Stimulated activated CD4-positive, alpha-beta T cell treated with anti-CD3 and anti-CD28 coated beads, Interleukin-1b, Interleukin-23, amount 100 ng/mL, for 24 hours (primary cell): ENCODE results near the gene SCIMP.
"Not testable (repeated sequence)": the region's sequence is repeated elsewhere in the genome, so short reads cannot be mapped to it uniquely, and the experiment has no call there.

Experiments used
- DNase-seq, 4 experiments: peaks; one replicate each; pipeline ENCODE4 v3.0.0-alpha.2; 2020; ENCODE audit warnings: low read depth in 4 of 4, low spot score in 1 of 4

Gene SCIMP

DNA sequence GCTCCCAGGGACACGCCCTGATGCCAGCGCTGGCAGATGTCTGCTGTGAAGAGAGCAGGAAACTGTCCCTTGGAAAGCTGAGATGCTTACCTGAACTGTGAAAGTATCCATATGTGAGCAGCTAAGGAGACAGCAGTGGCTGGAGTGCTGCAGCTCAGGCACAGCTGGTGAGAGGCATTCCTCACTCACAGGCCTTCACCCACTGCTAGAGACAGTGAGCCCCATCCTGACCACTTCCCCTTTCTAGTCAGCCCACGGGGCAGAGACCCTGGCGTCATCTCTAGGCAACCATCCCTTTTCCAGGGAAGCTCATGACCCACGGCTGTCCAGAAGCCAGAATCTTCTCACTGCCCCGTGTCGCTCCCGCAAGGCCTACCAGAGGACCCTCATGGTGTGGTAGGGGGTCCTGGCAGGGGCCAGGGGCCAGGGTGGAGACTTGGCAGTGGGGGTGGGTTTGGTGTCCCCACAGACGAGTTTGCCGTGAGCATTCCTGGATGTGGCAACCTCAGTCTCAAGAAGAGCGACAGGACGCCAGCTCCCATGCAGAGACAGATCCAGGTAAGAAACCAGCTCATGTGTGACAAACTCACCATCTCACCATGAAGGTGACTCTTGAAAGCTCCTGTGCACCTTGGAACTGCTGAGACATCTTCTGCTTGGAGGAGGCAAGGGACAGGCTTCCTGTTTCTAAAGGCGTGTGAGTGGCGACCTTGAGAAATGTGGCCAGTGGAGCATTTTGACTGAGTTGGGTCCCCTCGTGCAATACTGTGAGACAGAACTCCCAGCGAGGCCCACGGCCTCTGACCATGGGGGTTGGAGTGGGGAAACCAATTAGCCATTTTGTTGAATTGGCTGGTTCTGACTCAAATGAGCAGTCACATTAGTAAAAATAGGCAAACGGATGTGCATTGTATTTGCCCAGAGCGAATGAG, at the start of gene SCIMP:
SCIMP (minus strand) TSS at position 216 of the 932 bp plus-strand sequence; CDS start at position 111, 105 bp downstream.
- no peak for DNase-seq

DNA sequence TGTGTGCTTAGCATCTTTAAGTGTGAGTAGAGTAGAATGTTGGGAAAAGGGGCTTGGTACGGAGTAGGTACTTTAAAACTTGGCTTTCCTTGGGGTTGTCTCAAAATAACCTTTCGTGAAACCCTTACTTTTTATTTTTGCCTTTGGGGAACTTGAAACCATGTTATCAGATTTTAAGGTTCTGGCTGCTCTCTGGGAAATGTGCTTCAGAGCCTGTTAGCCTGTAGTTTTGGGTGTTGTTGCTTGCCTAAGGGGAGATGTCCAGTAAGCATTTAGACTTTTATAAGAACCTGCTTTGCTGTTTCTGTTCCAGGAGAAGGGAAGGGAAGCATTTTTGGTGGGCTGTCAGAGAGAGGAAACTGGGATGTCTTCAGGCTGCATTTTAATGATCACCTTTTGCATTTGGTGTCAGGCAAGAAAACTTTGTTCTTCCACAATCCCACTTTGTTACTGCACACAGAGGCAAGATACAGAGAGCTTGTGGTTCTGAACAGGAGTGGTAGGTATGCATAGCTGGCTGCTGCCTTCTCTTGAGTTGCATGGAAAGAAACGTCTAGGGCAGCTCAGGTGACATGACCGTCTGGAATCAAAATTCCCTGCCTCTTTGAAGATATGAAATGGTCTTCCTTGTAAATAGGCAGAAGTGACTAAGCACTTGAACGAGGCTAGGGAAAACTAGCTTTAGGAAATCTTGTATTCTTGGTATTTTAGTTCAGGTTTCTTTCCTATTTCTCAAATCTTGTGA, 49.1 kb upstream of the SCIMP start:
- no peak for DNase-seq

DNA sequence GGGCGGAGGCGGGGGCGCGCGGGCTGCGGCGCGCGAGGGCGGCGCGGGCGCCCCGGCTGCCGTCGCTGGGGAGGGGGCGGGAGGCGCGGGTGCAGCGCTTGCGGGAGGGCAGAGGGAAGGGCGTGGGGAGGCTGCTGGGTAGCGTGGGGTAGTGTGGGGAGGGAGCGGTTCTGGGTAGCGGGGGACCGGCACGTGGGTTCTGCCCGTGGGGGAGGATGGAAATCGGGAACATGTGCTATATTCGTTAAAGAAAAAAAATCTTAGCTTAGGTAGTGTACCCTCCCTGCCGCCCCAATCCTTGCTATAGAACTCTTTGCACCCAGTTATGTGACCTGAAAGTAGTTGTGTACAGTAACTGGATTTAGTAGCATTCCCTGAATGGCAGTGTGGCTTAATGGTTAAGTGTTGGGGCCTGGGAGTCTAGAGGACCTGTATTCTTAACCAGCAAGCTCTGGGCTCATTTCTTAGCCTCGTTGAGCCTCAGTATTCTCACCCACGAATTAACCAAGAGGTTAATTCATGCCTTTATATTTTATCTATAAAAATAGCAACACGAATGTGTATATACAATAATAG, 48.1 kb upstream of the SCIMP start:
- peak in 3 of 4 experiments; percentile 21 to 31 (median 24) for DNase-seq

DNA sequence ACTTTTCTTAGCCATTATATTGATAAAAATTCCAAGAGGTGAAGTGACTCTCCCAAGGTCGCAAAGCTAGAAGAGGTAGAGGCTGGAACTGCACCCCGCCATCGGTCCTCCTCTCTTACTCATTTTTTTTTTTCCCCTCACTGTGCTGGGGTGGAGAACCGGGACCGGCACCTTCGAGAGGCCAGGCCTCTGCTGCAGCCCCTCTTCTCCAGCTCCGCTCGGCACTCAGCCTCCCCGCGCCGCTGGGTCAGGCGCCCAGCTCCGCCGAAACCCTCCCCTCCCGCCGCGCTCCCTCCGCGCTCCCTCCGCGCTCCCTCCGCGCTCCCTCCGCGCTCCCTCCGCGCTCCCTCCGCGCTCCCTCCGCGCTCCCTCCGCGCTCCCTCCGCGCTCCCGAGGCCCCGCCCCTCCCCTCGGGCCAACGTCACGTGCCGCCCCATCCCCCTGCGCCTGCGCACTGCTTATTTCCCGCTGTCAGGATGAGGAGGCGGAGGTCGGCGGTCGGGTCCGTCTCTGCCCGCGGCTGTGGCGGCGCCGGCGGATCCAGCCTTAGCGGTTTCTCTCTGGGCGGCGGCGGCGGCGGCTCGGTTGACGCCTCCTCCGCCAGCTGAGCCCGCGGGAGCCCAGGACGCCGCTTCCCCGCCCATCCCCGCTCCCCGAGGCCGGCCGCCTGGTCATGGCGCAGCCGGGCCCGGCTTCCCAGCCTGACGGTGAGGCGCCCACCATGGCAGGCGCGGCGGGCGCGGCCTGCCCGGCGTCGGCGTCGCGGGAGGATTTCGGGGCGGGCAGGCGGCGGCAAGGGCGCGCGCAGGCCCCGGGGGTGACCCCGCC, 47.4 kb upstream of the SCIMP start, which contains the start of gene RABEP1:
RABEP1 (plus strand) TSS at position 471 of the 828 bp plus-strand sequence; CDS start at position 674, 203 bp downstream.
- peak; percentile 79 to 93 (median 91) for DNase-seq

DNA sequence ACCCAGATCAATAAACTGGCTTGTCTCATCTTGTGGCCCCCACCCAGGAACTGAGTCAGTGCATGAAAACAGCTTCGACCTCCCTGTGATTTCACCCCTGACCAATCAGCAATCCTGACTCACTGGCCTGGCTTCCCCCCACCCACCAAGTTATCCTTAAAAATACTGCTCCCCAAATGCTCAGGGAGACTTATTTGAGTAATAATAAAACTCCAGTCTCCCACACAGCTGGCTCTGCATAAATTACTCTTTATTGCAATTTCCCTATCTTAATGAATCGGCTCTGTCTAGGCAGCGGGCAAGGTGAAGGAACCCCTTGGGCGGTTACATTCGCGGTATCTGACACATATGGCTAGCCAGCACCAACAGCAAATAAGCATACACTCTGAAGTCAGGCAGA, 37.7 kb upstream of the SCIMP start:
- DNase-seq: peak in 3 of 4 experiments; percentile 2 to 28 (median 2)

DNA sequence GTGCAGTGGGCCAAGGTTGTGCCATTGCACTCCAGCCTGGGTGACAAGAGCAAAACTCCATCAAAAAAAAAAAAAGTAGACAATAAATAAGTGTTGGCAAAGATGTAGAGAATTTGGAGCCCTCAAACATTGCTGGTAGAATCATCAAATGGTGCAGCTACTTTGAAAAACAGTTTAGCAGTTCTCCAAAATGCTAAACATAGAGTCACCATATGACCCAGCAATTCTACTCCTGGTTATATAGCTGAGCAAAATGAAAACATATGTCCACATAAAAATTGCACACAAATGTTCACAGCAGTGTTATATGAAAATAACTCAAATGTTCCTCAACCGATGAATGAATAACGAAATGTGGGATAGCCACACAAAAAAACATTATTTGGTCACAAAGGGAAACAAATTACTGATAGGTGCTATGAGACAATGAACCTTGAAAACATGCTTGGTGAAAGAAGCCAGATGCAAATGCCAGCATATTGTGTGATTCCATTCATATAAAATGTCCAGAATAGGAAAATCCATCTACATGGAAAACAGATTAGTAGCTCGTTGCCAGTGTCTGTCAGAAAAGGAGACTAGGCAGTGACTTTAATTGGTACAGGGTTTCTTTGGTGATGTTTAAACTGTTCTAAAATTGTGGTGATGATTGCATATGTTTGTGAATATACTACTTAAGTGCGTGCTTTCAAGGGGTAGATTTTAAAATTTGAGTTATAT, 34.7 kb upstream of the SCIMP start:
- DNase-seq: no peak

DNA sequence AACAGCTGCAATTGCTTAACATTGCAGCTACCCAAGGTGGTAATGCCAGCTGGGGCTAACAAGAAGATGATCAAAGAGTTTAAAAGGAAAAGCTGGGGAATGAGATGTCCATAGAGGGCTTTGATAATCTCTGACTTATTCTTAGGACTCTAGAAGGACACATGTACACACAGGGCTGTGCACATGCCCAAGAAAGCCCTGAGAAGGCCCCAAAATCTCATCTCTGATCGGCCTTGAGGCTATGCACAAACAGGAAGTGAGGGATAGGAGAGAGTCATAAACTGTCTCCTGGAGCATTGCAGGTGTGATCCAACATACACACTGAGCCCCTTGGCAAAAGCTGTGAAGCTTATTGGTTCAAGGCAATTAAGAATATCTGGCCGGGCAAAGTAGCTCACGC, 30.2 kb upstream of the SCIMP start:
- DNase-seq: no peak

DNA sequence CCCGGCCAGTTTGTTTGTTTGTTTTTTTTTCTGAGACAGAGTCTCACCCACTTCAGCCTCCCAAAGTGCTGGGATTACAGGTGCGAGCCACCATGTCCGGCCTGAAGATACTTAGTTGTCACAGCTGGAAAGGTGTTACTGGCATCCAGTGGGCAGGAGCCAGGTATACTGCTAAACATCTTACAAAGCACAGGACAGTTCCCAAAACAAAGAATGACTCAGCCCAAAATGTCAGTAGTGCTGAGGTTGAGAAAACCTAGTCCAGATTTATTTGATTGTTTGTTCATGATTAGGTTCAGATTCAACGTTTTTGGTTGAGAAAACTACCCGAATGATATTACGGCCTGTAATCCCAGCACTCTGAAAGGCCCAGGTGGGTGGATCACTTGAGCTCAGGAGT, 28.8 kb upstream of the SCIMP start:
- DNase-seq: no peak

DNA sequence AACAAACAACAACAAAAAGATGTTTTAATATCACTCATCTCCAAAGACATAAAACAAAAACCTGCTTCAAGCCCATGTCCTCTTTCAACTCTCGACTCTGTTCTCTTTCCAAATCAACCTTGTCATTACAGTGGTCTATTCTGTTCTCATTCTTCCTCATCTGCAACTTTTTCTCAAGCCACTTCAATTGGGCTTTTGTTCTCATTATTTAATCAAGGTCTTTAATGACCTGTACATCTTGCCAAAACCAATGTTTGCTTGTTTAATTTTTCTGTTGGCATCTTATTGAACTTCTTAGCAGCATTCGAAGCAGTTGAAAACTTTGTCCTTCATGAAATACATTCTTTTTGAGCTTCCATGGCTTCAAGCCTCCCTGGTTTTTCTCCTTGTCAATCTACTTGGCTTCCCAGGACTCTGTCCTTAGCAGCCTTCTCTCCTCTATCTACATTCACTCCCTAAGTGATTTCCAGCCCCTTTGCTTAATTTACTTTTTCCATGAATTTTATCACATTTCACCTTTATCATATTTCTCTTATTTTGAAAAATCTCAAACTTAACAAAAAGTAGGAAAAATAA, 27.8 kb upstream of the SCIMP start:
- no peak for DNase-seq

DNA sequence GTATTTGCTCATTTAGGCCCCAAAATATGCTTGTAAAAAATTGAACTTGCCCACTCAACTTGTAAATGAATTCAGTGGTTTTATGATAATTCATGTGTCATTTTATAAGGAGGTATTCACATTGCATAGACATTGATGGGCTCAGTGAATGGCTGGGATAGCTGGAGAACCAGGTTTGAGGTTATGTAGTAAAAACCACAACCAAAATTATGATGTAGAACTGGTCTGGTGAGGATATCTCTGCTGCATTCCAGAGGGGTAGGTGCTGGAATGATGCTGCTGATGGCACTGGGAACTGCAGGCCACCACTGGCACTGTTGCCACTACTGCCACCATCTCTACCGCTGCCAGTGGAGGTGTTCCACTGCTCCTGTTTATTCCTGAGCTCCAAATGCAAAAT, 25.9 kb upstream of the SCIMP start:
- no peak for DNase-seq

DNA sequence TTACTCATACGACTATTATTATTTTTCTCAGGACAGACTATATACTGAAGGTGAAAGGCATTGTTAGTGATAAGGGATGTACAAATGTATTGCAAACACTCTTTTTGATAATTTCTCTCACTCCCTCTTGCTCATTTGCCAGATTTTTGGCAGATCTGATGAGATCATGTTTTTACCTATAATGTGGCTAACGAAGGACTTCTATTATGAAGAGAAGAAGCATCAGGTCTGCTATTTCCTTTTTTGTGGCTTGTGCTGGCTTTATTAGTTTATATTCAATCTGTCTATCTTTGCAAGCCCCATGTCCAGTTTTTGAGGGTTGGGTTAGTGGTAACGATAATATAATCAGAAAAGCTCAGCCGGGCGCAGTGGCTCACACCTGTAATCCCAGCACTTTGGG, 22.5 kb upstream of the SCIMP start:
- no peak for DNase-seq

DNA sequence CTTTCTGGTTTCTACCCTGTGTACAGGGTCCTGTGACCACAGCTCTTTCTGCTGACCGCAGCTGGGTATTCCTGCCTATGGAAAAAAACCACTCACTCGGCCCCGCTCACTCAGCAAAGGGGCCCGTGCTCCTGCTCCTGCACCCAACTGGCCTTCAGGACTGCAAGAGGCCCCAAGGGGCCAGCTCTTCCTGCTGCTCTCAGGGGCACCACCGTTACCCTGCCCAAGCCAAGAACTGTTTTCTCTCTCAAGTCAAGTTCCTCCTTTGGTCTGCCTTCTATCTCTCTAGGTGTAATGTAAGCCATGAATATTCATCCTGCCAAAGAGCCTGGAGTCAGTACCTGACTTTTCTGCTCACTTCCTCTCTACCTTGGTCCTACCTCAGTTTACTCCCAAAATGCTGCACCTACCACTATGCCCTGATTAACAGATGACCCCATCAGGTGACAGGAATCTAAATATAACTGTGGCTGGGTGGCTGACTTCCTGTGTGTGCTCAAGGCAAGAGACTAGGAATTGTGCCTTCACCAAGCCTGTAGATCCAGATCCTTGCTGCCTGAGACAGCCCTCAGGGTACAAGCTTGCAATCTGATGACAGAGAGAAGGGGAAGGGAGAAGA, 20.4 kb upstream of the SCIMP start:
- DNase-seq: no peak

DNA sequence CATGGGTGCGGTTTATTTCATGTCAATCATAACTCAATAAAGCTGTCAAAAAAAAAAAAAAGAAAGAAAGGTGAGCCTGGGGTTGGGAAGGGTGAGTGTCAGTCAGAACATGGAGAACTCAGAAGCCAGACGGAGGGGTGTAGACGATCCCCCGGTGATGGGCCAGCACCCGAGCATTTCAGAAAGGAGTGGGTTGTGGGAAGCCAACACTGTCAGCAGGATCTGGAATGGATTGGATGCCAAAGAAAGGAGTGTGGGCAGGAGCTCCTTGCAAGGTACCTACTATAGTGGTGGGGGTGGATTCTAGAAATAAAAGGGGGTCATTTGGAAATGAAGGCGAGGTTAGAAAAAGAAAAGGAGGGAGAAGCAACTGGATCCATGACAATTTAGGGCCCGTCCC, 19.8 kb upstream of the SCIMP start:
- no peak for DNase-seq

DNA sequence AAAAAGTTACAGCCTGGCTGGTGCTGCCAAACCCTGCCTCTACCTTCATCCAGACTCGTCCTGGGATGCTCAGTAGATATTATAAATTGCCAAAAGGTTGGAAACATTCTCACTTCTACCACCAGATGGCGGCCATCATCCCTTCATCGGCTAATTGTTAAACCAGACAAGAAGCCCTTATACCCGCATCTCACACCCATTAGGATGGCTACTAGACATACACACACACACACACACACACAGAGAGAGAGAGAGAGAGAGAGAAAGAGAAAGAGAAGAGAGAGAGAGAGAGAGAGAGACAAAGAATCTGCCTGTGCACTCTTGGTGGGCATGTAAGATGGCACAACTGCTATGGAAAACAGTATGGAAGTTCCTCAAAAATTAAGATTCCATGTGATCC, 15.0 kb upstream of the SCIMP start:
- DNase-seq: peak in 3 of 4 experiments; percentile 25 to 45 (median 44)

DNA sequence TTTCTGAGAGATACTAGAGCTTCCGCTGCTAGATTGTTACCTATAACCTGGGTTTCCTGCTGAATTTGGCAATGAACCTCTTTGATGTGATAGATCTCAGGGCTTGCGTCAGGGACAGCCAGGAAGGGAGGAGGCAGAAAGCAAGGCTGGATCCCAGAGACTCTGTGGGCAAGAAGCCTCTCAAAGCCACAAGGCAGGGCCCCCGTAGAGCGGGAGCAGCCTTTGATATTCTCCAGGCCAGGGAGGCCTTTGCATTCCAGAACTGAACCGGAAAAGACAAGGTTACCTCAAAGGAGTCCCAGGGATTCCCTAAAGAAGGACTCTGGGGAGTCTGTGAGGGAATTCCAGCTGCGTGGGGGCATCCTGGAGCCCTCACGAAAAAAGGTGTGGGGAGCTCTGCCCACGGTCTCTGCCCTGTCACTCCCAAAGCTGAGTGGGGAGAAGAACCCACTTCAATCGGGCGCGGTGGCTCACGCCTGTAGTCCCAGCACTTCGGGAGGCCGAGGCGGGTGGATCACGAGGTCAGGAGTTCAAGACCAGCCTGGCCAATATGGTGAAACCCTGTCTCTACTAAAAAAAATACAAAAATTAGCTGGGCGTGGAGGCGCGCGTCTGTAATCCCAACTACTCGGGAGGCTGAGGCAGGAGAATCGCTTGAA, 14.3 kb upstream of the SCIMP start:
- DNase-seq: no peak

DNA sequence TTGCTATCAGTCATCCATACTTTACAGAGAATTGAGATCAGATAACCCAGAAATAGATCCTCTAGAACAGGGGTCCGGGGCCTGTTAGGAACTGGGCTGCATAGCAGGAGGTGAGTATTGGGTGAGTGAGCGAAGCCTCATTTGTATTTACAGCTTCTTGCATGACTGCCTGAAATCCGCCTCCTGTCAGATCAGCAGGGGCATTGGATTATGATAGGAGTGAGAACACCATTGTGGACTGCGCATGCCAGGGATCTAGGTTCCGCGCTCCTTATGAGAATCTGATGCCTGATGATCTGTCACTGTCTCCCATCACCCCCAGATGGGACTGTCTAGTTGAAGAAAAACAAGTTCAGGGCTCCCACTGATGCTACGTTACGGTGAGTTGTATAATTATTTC, 13.0 kb upstream of the SCIMP start:
- no peak for DNase-seq

DNA sequence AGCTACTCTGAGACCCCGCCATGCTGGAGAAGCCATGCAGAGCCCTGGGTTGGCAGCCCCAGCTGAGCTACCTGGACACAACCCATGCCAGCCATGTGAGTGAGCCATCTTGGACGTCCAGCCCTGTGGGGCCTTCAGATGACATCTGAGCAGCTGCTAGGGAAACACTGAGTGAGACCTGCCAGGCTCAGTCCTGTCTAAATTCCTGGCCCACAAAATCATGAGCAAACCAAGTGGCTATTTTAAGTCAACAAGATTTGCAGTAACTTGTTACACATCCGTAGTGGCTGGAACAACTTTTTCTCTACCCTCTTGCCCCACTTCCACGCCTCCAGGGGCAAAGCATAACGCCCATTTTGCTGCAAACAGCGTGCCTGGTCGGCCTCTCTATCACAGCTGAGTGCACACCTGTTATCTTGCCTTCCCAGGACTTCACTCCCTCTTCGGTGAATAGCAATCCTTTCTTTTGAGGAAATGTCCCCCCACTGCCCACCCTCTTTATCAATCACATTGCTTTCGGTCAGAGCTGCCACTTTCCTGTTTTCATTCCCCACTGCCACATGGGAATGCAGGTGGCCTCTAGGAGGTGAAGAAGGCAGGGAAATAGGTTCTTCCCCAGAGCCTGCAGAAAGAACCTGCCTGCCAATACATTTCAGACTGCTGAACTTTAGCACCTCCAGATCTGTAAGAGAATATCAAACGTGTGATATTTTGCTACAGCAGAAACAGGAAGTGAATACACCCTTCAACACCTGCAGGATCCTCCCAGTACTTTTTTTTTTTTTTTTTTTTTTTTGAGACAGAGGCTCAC, 7.4 kb upstream of the SCIMP start:
- no peak for DNase-seq

DNA sequence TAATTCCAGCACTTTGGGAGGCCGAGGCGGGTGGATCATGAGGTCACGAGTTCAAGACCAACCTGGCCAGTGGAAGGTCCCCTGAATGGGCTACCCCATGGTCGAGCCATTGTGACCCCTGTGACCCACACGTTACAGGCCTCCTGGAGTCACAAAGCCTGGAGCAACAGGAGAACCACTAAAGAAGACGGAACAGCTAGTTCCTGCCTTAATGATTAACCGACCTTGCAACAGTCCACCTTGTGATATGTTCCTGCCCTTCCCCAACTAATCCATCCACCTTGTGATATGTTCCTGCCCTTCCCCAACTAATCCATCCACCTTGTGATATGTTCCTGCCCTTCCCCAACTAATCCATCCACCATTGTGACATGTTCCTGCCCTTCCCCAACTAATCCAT, 5.1 kb upstream of the SCIMP start:
- DNase-seq: not testable (repeated sequence)
